Ovary (tissue), 9 donors: ENCODE measurements around the gene PLEKHA5. TPM values are rescaled to one million over a fixed set of nuclear protein-coding genes. Genes with fewer than 3 reads are reported as not detected.

Source experiments
- DNase-seq, 5 donors: peaks; one replicate each; pipeline ENCODE4 v3.0.0-alpha.2; 2019 to 2020
- H3K27ac ChIP-seq, 2 donors: fragments of 200-600 bp; one replicate each; pipeline versions ENCODE4 v1.5.1 to v1.8.0; 2019 to 2022
- H3K27me3 ChIP-seq: fragments of 200-600 bp; one replicate; pipeline ENCODE4 v1.8.0; 2022
- H3K36me3 ChIP-seq: fragments of 200-600 bp; sonication (generic); one replicate; pipeline ENCODE4 v1.5.1; 2019
- H3K4me1 ChIP-seq: one replicate; pipeline ENCODE4 v1.8.1; 2013; ENCODE audit warnings: mild to moderate bottlenecking, moderate library complexity; ENCODE audit not compliant: insufficient read depth
- H3K4me3 ChIP-seq: fragments of 200-600 bp; sonication (generic); one replicate; pipeline ENCODE4 v1.5.1; 2017
- H3K9me3 ChIP-seq, 2 donors: fragments of 200-600 bp in 1 of 2; sonication (generic) in 1 of 2; one replicate each; pipeline versions ENCODE4 v1.5.1 to v1.8.1; 2013 to 2019; ENCODE audit warnings: mild to moderate bottlenecking in 1 of 2, moderate library complexity in 1 of 2
- CTCF ChIP-seq, 3 donors: fragments of 450-650 bp in 2 of 3; fragments of 200-600 bp in 1 of 3; IDR thresholded peaks; one replicate each; pipeline versions ENCODE4 v1.5.1 to v1.8.0; 2016 to 2022; ENCODE audit warnings: antibody characterized with exemption in 3 of 3, mild to moderate bottlenecking in 1 of 3
- EP300 ChIP-seq: sonication (generic); formaldehyde crosslinking; IDR thresholded peaks from one replicate; pipeline ENCODE4 v1.6.1; 2017; ENCODE audit warnings: antibody characterized with exemption
- POLR2A ChIP-seq: fragments of 450-650 bp; IDR thresholded peaks from one replicate; pipeline ENCODE4 v1.6.1; 2017; ENCODE audit warnings: antibody characterized with exemption, mild to moderate bottlenecking, moderate library complexity
- WGBS, 3 donors: extraction: QIAGEN DNeasy Blood & Tissue Kit in 1 of 3; methylation state at CpG; one replicate each; pipeline versions ENCODE4 v1.1.5 to v1.1.7; 2013 to 2017; 5-methylcytosine and 5-hydroxymethylcytosine counted together
- intact Hi-C, 4 donors: fragments of 100-400 bp; cut with DNase I; formaldehyde crosslinking; loops; one replicate each; pipeline versions ENCODE4 v1.11.0 to v1.15.1; 2022 to 2023
- polyA plus RNA-seq, 2 donors: library from polyadenylated mRNA; stranded (reverse); fragments of 200-250 nt in 1 of 2; fragments of 350-450 nt in 1 of 2; fragmentation: Illumina TruSeq in 1 of 2; extraction: RNeasy Lipid Tissue Mini Kit (QIAGEN cat#74804) in 1 of 2; gene quantifications; one replicate each; pipeline ENCODE4 v1.2.3, GENCODE V29; 2013 to 2014
- total RNA-seq, 7 donors: library from RNA; depleted of rRNA in 2 of 7; stranded (reverse); fragments of >200 nt in 2 of 7; fragmentation: NEBNext Ultra II Directional in 3 of 7; extraction: Animal tissue kit (Norgen Biotek cat#: 25700) in 3 of 7; gene quantifications; one replicate each; pipeline versions ENCODE4 v1.1.0 to v1.2.4, GENCODE V29; 2016 to 2023
- donor health status: DM: no; HTN: no; CAD: no; lungs with moderate emphysema.
- donor health status: DM: no; HTN: no; CAD: no.
- donor health status: Bipolar disorder and iron deficiency.
- donor health status: DM: yes; HTN: yes; CAD: no.
- donor health status: DM: no; HTN: no; CAD: no.
- donor health status: DM: yes; HTN: yes; CAD: no.

Gene PLEKHA5
- total and polyA plus RNA-seq, 9 donors = 32.2 to 65.6 (median 45.7) TPM

DNA sequence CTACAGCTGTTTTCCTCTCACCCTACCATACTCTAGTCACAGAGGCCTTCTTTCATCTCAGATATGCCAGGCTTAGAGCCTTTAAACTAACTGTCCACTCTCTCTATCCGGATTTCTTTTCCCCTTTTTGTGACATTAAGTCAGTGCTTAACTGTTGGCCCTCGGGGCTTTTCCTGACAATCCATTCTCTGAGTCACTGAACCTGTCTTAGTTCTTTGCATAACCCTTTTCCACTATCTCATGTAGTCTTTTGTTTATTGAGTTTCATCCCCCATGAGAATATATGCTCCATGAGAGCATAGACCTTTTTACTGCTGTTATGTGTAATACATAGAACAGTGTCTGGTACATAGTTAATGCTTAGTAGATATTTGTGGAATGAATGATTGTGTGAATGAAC is 68.7 kb downstream of the PLEKHA5 start:
- no peak for DNase-seq
- intact Hi-C loops = no loop called here
- no peaks in the 10 kb centered on the region for H3K9me3 ChIP-seq
- no peaks in the 10 kb centered on the region for H3K27me3 ChIP-seq
- TF ChIP-seq POLR2A (no peak), CTCF (IDR thresholded peaks at IDR 0.05) (no peak), EP300 (no peak)
- 76 to 89% (median 85%) methylated on average over 2 of the region's 2 CpGs for WGBS, 3 donors
- H3K27ac ChIP-seq = no peak overlapping the region
- H3K36me3 ChIP-seq = no peaks in the 10 kb centered on the region
- H3K4me1 ChIP-seq = peaks cover 1% of the 10 kb centered on the region
- no peak overlapping the region for H3K4me3 ChIP-seq

GRCh38 chr12:19199332-19199731 is 69.8 kb downstream of the PLEKHA5 start:
- Histone ChIP-seq H3K9me3 (no peaks in the 10 kb centered on the region), H3K27me3 (no peaks in the 10 kb centered on the region), H3K36me3 (no peaks in the 10 kb centered on the region), H3K27ac (no peak overlapping the region), H3K4me1 (peaks cover 1% of the 10 kb centered on the region), H3K4me3 (no peak overlapping the region)
- TF ChIP-seq CTCF (IDR thresholded peaks at IDR 0.05) (no peak), POLR2A (no peak), EP300 (no peak)
- no peak for DNase-seq
- intact Hi-C loops = no loop called here
- 93 to 99% (median 95%) methylated on average over 1 of the region's 1 CpG for WGBS, 3 donors

DNA sequence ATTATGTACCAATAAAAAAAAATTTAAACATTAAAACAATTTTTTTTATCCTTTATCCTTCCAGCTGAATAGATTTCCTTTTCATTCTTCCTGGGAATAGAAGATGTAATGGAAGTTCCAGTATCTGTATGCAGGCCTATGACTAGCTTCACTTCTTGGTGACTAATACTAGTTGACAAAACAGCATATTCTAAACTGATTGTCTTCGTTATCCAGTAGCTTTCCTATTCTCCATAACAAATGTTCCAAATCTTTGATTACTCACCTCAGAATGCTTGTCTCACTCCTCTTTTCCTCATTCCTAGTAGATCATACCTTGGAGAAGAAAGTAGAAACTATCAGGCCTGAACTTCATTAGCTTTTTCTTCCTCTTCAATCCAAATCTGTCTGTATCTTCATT is 70.7 kb downstream of the PLEKHA5 start:
- 61 to 67% (median 64%) methylated on average over 1 of the region's 1 CpG for WGBS, 3 donors
- peaks cover 1% of the 10 kb centered on the region for H3K4me1 ChIP-seq

GRCh38 chr12:19201661-19202060 is 72.1 kb downstream of the PLEKHA5 start:
- 90 to 93% (median 90%) methylated on average over 3 of the region's 3 CpGs for WGBS, 3 donors
- Histone ChIP-seq H3K4me1 (peaks cover 1% of the 10 kb centered on the region), H3K27me3 (no peaks in the 10 kb centered on the region), H3K27ac (no peak overlapping the region), H3K9me3 (no peaks in the 10 kb centered on the region), H3K4me3 (no peak overlapping the region), H3K36me3 (no peaks in the 10 kb centered on the region)
- TF ChIP-seq CTCF (IDR thresholded peaks at IDR 0.05) = no peak
- TF ChIP-seq EP300 = no peak
- TF ChIP-seq POLR2A = no peak
- DNase-seq = no peak
- intact Hi-C loops = no loop called here

More for the DNA sequence above, 70.7 kb downstream of the PLEKHA5 start:
- no peak for DNase-seq
- Histone ChIP-seq H3K27ac (no peak overlapping the region), H3K27me3 (no peaks in the 10 kb centered on the region), H3K36me3 (no peaks in the 10 kb centered on the region), H3K4me3 (no peak overlapping the region), H3K9me3 (no peaks in the 10 kb centered on the region)
- intact Hi-C loops = no loop called here
- TF ChIP-seq EP300 = no peak
- TF ChIP-seq CTCF (IDR thresholded peaks at IDR 0.05) = no peak
- TF ChIP-seq POLR2A = no peak

DNA sequence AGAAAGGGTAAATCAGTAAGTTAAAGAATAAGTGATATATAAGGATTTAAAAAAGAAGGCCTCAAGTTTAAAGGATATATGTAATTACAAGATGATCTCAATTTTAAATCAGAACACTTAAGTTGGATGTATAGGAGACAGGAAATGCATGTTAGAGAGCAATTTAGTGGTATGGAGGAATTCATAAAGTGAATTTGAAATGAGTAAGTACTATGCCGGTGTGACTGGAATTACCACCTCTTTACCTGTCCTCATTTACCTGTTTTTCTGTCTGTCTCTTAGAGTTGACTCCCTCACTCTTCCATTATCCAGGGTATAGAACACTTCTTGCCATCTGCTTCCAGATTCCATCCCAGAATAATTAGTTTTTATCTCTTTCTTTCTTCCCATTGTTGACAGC is 73.5 kb downstream of the PLEKHA5 start:
- intact Hi-C loops = no loop called here
- WGBS, 3 donors = 94 to 98% (median 97%) methylated on average over 1 of the region's 1 CpG

More for the DNA sequence above, 73.5 kb downstream of the PLEKHA5 start:
- H3K36me3 ChIP-seq = no peaks in the 10 kb centered on the region
- no peaks in the 10 kb centered on the region for H3K9me3 ChIP-seq
- TF ChIP-seq CTCF (IDR thresholded peaks at IDR 0.05) (no peak), POLR2A (no peak), EP300 (no peak)
- H3K4me1 ChIP-seq = peaks cover 1% of the 10 kb centered on the region
- H3K27ac ChIP-seq = no peak overlapping the region
- H3K27me3 ChIP-seq = no peaks in the 10 kb centered on the region
- H3K4me3 ChIP-seq = no peak overlapping the region
- no peak for DNase-seq
